Glutamatergic neuron (in vitro differentiated cells): ENCODE measurements around the gene TRIM17. TPM values are rescaled to one million over a fixed set of nuclear protein-coding genes. Genes with fewer than 3 reads are reported as not detected.

Experiments
- DNase-seq: peaks from one replicate; pipeline ENCODE4 v3.0.0; 2022
- H3K27ac Mint-ChIP-seq: one replicate; pipeline ENCODE4 v1.8.0; 2020; ENCODE audit warnings: mild to moderate bottlenecking, mixed read lengths, inconsistent platforms; ENCODE audit not compliant: unreplicated experiment
- H3K27me3 Mint-ChIP-seq: one replicate; pipeline ENCODE4 v1.8.0; 2020; ENCODE audit warnings: mild to moderate bottlenecking, moderate library complexity, mixed read lengths, inconsistent platforms; ENCODE audit not compliant: unreplicated experiment
- H3K36me3 Mint-ChIP-seq: one replicate; pipeline ENCODE4 v1.8.0; 2020; ENCODE audit warnings: mild to moderate bottlenecking, mixed read lengths, inconsistent platforms; ENCODE audit not compliant: unreplicated experiment
- H3K4me1 Mint-ChIP-seq: one replicate; pipeline ENCODE4 v1.8.0; 2020; ENCODE audit warnings: mild to moderate bottlenecking, low read depth, mixed read lengths, inconsistent platforms; ENCODE audit not compliant: unreplicated experiment
- H3K4me3 Mint-ChIP-seq: one replicate; pipeline ENCODE4 v1.8.0; 2020; ENCODE audit warnings: mild to moderate bottlenecking, mixed read lengths, inconsistent platforms; ENCODE audit not compliant: unreplicated experiment
- H3K9me3 Mint-ChIP-seq: one replicate; pipeline ENCODE4 v1.8.0; 2020; ENCODE audit warnings: mild to moderate bottlenecking, moderate library complexity, mixed read lengths, inconsistent platforms; ENCODE audit not compliant: unreplicated experiment
- CTCF ChIP-seq: fragments of 200-600 bp; sonication (generic); IDR thresholded peaks from one replicate; pipeline ENCODE4 v1.5.0; 2021; ENCODE audit not compliant: partially characterized antibody, unreplicated experiment
- total RNA-seq: library from RNA; stranded (reverse); fragmentation: NEBNext Ultra II Directional; extraction: Animal tissue kit (Norgen Biotek cat#: 25700); gene quantifications from one replicate; pipeline ENCODE4 v1.2.1, GENCODE V29; 2021; ENCODE audit not compliant: unreplicated experiment

Gene TRIM17
- total RNA-seq, 1 donor from 2014 or later: not detected

- H3K9me3 Mint-ChIP-seq: peaks cover 10% of the 10 kb centered on the region
- no peak for TF ChIP-seq CTCF
- peaks cover 9% of the 10 kb centered on the region for H3K4me1 Mint-ChIP-seq
- no peak overlapping the region for H3K27ac Mint-ChIP-seq
- H3K27me3 Mint-ChIP-seq: peaks cover 6% of the 10 kb centered on the region
- no peak overlapping the region for H3K4me3 Mint-ChIP-seq
- DNase-seq: no peak
- no peaks in the 10 kb centered on the region for H3K36me3 Mint-ChIP-seq
Observed at GRCh38 chr1:228398741-228399461, 17.8 kb downstream of the TRIM17 start.

- Mint-ChIP-seq H3K4me3 (no peak overlapping the region), H3K27me3 (peaks cover 9% of the 10 kb centered on the region), H3K36me3 (no peaks in the 10 kb centered on the region), H3K9me3 (peaks cover 10% of the 10 kb centered on the region), H3K27ac (no peak overlapping the region), H3K4me1 (peaks cover 5% of the 10 kb centered on the region)
- no peak for TF ChIP-seq CTCF
- no peak for DNase-seq
Observed at GRCh38 chr1:228397966-228398365, 18.7 kb downstream of the TRIM17 start.

- TF ChIP-seq CTCF: no peak
- no peak for DNase-seq
- H3K4me1 Mint-ChIP-seq: peaks cover 5% of the 10 kb centered on the region
- no peak overlapping the region for H3K4me3 Mint-ChIP-seq
- peaks cover 5% of the 10 kb centered on the region for H3K36me3 Mint-ChIP-seq
- no peak overlapping the region for H3K27ac Mint-ChIP-seq
- H3K9me3 Mint-ChIP-seq: peaks cover 7% of the 10 kb centered on the region
- peaks cover 6% of the 10 kb centered on the region for H3K27me3 Mint-ChIP-seq
Observed at GRCh38 chr1:228396770-228397662, 19.6 kb downstream of the TRIM17 start.

GRCh38 chr1:228394571-228395394 is 21.9 kb downstream of the TRIM17 start:
- TF ChIP-seq CTCF: no peak
- peaks cover 3% of the 10 kb centered on the region for H3K9me3 Mint-ChIP-seq
- DNase-seq: no peak
- no peak overlapping the region for H3K4me3 Mint-ChIP-seq
- peaks cover 5% of the 10 kb centered on the region for H3K36me3 Mint-ChIP-seq
- no peak overlapping the region for H3K27ac Mint-ChIP-seq
- H3K27me3 Mint-ChIP-seq: peaks cover 6% of the 10 kb centered on the region
- H3K4me1 Mint-ChIP-seq: no peaks in the 10 kb centered on the region
